HFFc6 (cell line): ENCODE measurements around the gene TMC2. TPM values are rescaled to one million over a fixed set of nuclear protein-coding genes. Genes with fewer than 3 reads are reported as not detected.

Experiments
- DNase-seq: peaks from one replicate; pipeline ENCODE4 v3.0.0-alpha.2; 2018
- H3K27ac Mint-ChIP-seq: 2 replicates; pipeline ENCODE4 v1.8.0; 2020; ENCODE audit warnings: mild to moderate bottlenecking, mixed read lengths
- H3K27me3 Mint-ChIP-seq: 2 replicates; pipeline ENCODE4 v1.8.0; 2021; ENCODE audit warnings: mild to moderate bottlenecking, moderate library complexity, mixed read lengths; ENCODE audit not compliant: insufficient read depth
- H3K36me3 Mint-ChIP-seq: 2 replicates; pipeline ENCODE4 v1.8.0; 2021; ENCODE audit warnings: low read depth, mixed read lengths
- H3K4me1 Mint-ChIP-seq: 2 replicates; pipeline ENCODE4 v1.8.0; 2020; ENCODE audit warnings: low read depth, mixed read lengths
- H3K4me3 Mint-ChIP-seq: 2 replicates; pipeline ENCODE4 v1.8.0; 2020; ENCODE audit warnings: mild to moderate bottlenecking, moderate library complexity, mixed read lengths
- H3K9me3 Mint-ChIP-seq: 2 replicates; pipeline ENCODE4 v1.8.0; 2020; ENCODE audit warnings: mild to moderate bottlenecking, mixed read lengths
- total RNA-seq, 6 experiments: library from RNA; stranded (reverse); fragmentation: NEBNext Ultra II Directional; extraction: Animal tissue kit (Norgen Biotek cat#: 25700); gene quantifications; 2 replicates in 1 of 6; 3 replicates in 5 of 6; pipeline ENCODE4 v1.2.3, GENCODE V29; 2021
- TF ChIP-seq, protein P1 (sequence below): fragments of 200-600 bp; sonication (generic); IDR thresholded peaks from 2 replicates; pipeline ENCODE4 v1.5.0; 2021; ENCODE audit warnings: antibody characterized with exemption, mild to moderate bottlenecking

TMC2 gene
- total RNA-seq, 6 experiments from 2014 or later = not detected

DNA sequence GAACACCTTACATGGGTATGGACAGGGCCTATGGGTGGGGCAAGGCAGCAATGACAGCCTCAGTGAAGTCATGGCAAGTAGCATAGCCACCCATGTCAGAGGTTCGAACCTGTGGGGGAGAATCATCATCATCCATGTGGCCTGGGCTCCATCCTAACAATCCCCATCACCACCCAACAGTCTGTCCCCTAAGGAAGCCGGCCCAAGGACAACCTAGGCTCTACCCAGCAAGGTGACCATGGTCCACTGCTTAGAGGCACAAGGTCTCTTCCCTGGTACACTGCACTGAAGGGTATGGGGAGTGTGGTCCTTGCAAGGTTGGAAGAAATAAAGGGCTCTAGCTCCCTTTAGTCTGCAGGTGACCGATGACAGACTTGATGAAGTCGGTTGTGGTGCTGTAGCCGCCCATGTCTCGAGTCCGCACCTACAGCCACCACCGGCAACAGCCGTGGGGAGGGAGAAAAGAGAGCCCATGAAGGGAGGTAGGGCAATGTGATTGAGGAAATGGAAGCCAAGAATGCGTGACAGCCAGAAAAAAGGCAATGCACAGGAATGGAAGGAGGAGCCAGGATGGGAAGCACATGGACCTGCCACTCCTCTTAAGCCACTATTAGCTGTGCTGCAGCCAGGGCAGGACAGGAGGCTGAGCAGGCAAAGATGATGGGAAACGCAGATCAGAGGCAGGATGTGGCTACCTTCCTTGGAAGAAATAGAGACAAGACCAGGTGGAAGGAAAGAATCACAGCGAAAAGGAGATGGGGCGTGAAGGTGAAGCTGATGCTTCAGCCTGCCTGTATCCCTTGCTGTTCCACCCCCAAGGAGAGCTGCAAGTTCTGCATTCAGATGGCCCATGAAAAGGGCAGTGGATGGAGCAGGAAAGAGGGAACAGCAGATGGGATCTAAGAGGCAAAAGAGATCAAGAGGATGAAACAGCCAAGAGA lies 122.3 kb downstream of the TMC2 start:
- H3K4me1 Mint-ChIP-seq = peaks cover 44% of the 10 kb centered on the region
- no peak overlapping the region for H3K4me3 Mint-ChIP-seq
- TF ChIP-seq, protein P1, sequence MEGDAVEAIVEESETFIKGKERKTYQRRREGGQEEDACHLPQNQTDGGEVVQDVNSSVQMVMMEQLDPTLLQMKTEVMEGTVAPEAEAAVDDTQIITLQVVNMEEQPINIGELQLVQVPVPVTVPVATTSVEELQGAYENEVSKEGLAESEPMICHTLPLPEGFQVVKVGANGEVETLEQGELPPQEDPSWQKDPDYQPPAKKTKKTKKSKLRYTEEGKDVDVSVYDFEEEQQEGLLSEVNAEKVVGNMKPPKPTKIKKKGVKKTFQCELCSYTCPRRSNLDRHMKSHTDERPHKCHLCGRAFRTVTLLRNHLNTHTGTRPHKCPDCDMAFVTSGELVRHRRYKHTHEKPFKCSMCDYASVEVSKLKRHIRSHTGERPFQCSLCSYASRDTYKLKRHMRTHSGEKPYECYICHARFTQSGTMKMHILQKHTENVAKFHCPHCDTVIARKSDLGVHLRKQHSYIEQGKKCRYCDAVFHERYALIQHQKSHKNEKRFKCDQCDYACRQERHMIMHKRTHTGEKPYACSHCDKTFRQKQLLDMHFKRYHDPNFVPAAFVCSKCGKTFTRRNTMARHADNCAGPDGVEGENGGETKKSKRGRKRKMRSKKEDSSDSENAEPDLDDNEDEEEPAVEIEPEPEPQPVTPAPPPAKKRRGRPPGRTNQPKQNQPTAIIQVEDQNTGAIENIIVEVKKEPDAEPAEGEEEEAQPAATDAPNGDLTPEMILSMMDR = no peak
- no peak for DNase-seq
- peak overlapping the region; percentile 32 for H3K27ac Mint-ChIP-seq
- H3K36me3 Mint-ChIP-seq = peaks cover 51% of the 10 kb centered on the region
- peaks cover 4% of the 10 kb centered on the region; the same call in 1 of the 2 replicates for H3K27me3 Mint-ChIP-seq
- H3K9me3 Mint-ChIP-seq = no peaks in the 10 kb centered on the region

DNA sequence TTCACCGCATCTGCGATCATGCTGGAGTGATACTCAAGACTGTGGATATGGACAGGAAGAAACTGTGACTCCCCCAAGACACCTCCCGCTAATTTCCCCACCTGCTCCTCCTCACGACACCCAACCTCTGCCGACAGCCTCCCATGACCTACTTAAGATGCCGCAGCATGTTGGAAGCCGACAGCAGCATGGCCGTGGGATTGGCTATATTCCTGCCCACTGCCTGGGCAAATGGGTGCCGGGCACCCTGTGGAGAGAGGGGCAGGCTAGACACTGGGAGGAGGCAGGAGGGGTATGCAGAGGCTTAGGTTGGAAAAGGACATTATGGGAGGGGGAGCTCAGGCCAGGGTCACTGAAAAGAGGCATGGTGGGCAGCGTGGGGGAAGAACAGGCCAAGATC lies 123.2 kb downstream of the TMC2 start:
- Mint-ChIP-seq H3K27me3 (peaks cover 4% of the 10 kb centered on the region; the same call in 1 of the 2 replicates), H3K9me3 (no peaks in the 10 kb centered on the region), H3K36me3 (peaks cover 47% of the 10 kb centered on the region), H3K27ac (no peak overlapping the region), H3K4me1 (peaks cover 42% of the 10 kb centered on the region), H3K4me3 (no peak overlapping the region)
- TF ChIP-seq, protein P1 = no peak
- no peak for DNase-seq

DNA sequence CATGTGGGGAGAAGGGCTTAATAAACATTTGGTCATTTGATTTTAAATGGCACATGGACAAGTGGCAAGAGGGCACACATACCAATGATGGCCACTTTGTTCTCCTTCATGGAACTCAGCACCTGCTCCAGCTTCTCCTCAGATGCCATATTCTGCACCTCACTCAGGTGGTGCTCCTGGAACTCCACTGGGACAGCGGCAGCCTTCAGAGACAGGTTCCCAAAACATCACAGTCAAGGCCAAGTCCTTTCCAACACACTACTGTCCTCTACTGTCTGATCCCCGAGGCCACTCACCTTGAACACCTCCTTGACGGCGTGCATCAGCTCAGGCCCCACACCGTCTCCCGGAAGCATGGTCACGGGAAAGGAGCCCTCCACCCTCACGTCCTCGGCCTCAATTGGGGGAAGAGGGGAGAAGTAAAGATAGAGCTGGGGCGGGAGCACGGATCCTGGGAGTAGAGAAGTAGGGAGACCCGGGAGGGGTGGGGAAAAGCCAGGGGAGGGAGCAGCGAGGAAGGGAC lies 127.1 kb downstream of the TMC2 start:
- H3K27ac Mint-ChIP-seq = peak overlapping the region; percentile 95
- peaks cover 22% of the 10 kb centered on the region for H3K36me3 Mint-ChIP-seq
- no peak for DNase-seq
- H3K27me3 Mint-ChIP-seq = peaks cover 10% of the 10 kb centered on the region
- peaks cover 27% of the 10 kb centered on the region for H3K4me1 Mint-ChIP-seq
- no peaks in the 10 kb centered on the region for H3K9me3 Mint-ChIP-seq
- TF ChIP-seq, protein P1 = no peak
- peak overlapping the region; percentile 91 for H3K4me3 Mint-ChIP-seq

DNA sequence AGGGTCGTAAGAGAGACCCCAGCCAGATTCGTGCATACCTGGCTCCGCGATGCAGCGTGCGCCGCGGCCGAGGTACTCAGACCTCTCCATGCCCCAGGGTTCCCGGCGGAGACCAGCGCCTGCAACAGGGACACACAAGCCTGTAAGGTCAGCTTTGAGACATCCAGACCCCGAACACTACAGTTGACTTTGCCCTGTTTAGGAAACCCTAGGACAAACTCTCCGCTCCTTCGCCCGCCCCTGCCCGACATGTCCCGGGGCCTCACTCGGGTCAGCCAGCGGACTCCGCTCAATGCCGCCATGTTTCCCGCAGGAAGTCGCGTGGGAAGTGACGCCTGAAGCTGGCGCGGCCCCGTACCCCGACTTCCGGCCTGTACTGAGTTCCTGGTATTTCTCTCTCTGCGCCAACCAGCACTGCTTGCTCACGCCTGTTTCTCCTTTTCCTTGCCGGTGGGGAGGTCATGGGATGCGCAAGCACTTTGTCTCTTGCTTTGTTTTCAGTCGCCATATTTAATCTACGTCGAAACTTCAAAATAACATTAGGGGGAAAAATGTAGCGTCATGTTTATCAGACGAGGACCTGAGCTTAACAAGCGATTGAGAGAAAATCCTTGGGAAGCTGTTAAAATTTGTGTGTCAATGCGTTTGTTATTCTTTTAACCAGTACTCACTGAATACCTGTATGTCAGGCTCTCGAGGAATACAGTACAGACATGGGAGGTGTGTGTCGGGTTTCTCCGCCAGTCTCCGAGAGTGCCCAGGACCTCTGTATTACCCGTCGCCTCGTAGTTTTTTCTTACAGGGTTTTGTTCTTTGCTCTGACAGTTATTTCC lies 127.7 kb downstream of the TMC2 start, which contains the start of gene IDH3B:
TSS of gene IDH3B (minus strand) at position 330 of the 833 bp plus-strand sequence. CDS start at position 302, 28 bp downstream.
- Mint-ChIP-seq H3K27ac (peak within 1 kb of the TSS; percentile 95), H3K36me3 (peaks cover 22% of the 10 kb centered on the region), H3K9me3 (no peaks in the 10 kb centered on the region), H3K4me1 (peaks cover 27% of the 10 kb centered on the region), H3K4me3 (peak within 1 kb of the TSS; percentile 91), H3K27me3 (peaks cover 12% of the 10 kb centered on the region)
- peak; percentile 90 for DNase-seq
- TF ChIP-seq, protein P1 = no peak

DNA sequence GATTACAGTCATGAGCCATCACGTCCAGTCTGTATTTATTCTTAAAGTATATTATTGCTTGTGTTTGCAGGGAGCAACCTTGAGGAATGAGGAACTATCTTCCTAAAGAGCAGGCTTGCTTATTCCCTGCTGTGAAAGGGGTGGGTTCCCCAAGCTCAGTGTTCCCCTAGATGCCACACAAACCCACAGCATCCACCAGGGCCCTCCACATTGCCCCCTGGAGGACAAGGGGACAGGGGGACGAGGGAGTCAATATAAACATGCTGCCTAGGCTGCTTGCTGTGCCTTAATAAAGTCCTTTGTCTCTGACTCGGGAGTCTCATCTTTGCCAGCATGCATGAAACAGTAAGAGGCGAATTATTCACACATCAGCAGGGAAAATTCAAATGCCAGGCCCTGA lies 135.6 kb downstream of the TMC2 start:
- Mint-ChIP-seq H3K4me3 (no peak overlapping the region), H3K27me3 (peaks cover 22% of the 10 kb centered on the region), H3K36me3 (no peaks in the 10 kb centered on the region), H3K27ac (no peak overlapping the region), H3K9me3 (no peaks in the 10 kb centered on the region), H3K4me1 (no peaks in the 10 kb centered on the region)
- DNase-seq = no peak
- TF ChIP-seq, protein P1 = peak; percentile 52; the same call in 1 of the 2 replicates
